A673 (cell line): ENCODE measurements around the gene PLA2G6. TPM values are rescaled to one million over a fixed set of nuclear protein-coding genes. Genes with fewer than 3 reads are reported as not detected.

Source experiments
- BruUV-seq: library from RNA; stranded (reverse); fragments of 400-500 nt; replicated peaks from 2 replicates; lab custom pipeline; 2021; lab: Mats Ljungman, UMichigan
- CTCF ChIA-PET: fragments of 300-600 bp; sonication (Branson Sonifier 250); formaldehyde crosslinking; loops from one replicate; lab custom pipeline; 2022; ENCODE audit warnings: antibody characterized with exemption; lab: Charles Lee
- POLR2A ChIA-PET: fragments of 300-600 bp; sonication (Branson Sonifier 250); formaldehyde crosslinking; loops from one replicate; lab custom pipeline; 2022; ENCODE audit warnings: antibody characterized with exemption; ENCODE audit not compliant: low non-redundant PET; lab: Charles Lee
- DNase-seq: peaks from one replicate; pipeline ENCODE4 v3.0.0-alpha.2; 2015; ENCODE audit warnings: low spot score
- H3K27ac ChIP-seq: fragments of 200-600 bp; sonication (generic); 2 replicates; pipeline ENCODE4 v1.5.1; 2016; ENCODE audit warnings: mixed run types, low read depth, mild to moderate bottlenecking, mixed read lengths, antibody characterized with exemption, low read length; ENCODE audit not compliant: poor library complexity, severe bottlenecking
- H3K27me3 ChIP-seq: fragments of 200-600 bp; sonication (generic); replicated peaks from 2 replicates; pipeline ENCODE4 v1.6.1; 2017; ENCODE audit warnings: mixed run types, low read depth, mild to moderate bottlenecking, mixed read lengths, antibody characterized with exemption, low read length; ENCODE audit not compliant: insufficient read depth, poor library complexity
- H3K36me3 ChIP-seq: fragments of 200-600 bp; sonication (generic); 2 replicates; pipeline ENCODE4 v1.6.1; 2016; ENCODE audit warnings: mixed run types, mild to moderate bottlenecking, mixed read lengths, antibody characterized with exemption, low read length; ENCODE audit not compliant: insufficient read depth, poor library complexity, severe bottlenecking
- H3K4me1 ChIP-seq: fragments of 200-600 bp; sonication (generic); 2 replicates; pipeline ENCODE4 v1.6.1; 2017; ENCODE audit warnings: mixed run types, mild to moderate bottlenecking, mixed read lengths, antibody characterized with exemption, low read length; ENCODE audit not compliant: insufficient read depth, poor library complexity, severe bottlenecking
- H3K4me3 ChIP-seq: fragments of 200-600 bp; sonication (generic); 2 replicates; pipeline ENCODE4 v1.5.1; 2016; ENCODE audit warnings: low read depth, mixed run types, mild to moderate bottlenecking, mixed read lengths, low read length; ENCODE audit not compliant: poor library complexity, severe bottlenecking
- H3K9me3 ChIP-seq: fragments of 200-600 bp; sonication (generic); 2 replicates; pipeline ENCODE4 v1.6.1; 2016; ENCODE audit warnings: mixed run types, low read depth, mild to moderate bottlenecking, mixed read lengths, antibody characterized with exemption, low read length; ENCODE audit not compliant: poor library complexity, severe bottlenecking
- EZH2 ChIP-seq: fragments of 200-600 bp; sonication (generic); IDR thresholded peaks from 2 replicates; pipeline ENCODE4 v1.6.1; 2017; ENCODE audit warnings: borderline replicate concordance, low read depth, mild to moderate bottlenecking, mixed read lengths, antibody characterized with exemption, low read length; ENCODE audit not compliant: poor library complexity, severe bottlenecking
- intact Hi-C: fragments of 100-400 bp; cut with micrococcal nuclease; formaldehyde crosslinking; loops from one replicate; pipeline ENCODE4 v1.10.0; 2022; ENCODE audit not compliant: unreplicated experiment
- total RNA-seq: library from RNA; stranded (reverse); gene quantifications from 2 replicates; pipeline ENCODE4 v1.2.3, GENCODE V29; 2021
- TF ChIP-seq, protein P1 (sequence below): fragments of 300-800, 200-600 bp; sonication (generic); conservative IDR thresholded peaks from 2 replicates; pipeline ENCODE4 v1.5.1; 2017; ENCODE audit warnings: low read depth, mild to moderate bottlenecking, antibody characterized with exemption, low read length, moderate library complexity, mixed read lengths

The PLA2G6 gene
- total RNA-seq, 1 experiment from 2014 or later: 31.8 TPM

DNA sequence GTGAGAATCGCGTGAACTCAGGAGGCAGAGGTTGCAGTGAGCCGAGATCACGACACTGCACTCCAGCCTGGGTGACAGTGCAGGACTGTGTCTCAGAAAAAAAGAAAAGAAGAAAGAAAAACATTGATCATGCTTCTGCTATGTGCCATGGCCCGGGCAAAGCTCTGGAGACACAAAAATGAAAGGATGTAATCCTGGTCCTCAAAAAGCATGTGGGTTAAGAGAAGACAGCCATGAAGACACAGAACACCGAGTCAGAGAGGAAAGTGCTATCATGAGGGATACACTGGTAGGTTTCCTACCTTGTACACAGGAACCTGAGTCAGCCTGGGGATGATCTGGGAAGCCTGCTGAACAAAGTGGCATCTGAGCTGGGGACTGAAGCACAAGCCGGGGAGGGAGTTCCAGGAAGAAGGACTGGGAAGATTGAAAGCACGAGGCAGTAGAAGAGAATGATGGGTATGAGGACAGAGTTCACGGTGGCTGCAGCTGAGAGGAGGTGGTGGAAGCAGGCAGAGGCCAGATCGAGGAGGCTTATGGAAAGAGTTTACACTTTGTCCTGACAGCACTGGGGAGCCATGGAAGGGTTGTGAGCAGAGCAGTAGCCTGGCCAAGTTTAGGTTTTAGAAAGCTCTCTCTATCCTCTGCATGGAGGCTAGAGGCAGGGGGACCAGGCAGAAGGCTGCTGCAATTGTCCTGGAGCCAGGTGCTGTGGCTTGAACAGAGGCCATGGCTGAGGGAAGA, 10.3 kb upstream of the PLA2G6 start:
- Histone ChIP-seq H3K9me3 (no peaks in the 10 kb centered on the region), H3K36me3 (no peaks in the 10 kb centered on the region), H3K27me3 (no peaks in the 10 kb centered on the region), H3K4me3 (no peak overlapping the region), H3K4me1 (no peaks in the 10 kb centered on the region), H3K27ac (no peak overlapping the region)
- TF ChIP-seq, protein P1, sequence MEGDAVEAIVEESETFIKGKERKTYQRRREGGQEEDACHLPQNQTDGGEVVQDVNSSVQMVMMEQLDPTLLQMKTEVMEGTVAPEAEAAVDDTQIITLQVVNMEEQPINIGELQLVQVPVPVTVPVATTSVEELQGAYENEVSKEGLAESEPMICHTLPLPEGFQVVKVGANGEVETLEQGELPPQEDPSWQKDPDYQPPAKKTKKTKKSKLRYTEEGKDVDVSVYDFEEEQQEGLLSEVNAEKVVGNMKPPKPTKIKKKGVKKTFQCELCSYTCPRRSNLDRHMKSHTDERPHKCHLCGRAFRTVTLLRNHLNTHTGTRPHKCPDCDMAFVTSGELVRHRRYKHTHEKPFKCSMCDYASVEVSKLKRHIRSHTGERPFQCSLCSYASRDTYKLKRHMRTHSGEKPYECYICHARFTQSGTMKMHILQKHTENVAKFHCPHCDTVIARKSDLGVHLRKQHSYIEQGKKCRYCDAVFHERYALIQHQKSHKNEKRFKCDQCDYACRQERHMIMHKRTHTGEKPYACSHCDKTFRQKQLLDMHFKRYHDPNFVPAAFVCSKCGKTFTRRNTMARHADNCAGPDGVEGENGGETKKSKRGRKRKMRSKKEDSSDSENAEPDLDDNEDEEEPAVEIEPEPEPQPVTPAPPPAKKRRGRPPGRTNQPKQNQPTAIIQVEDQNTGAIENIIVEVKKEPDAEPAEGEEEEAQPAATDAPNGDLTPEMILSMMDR: no peak
- TF ChIP-seq EZH2: no peak
- POLR2A ChIA-PET: interaction anchor here (0.6 kb wide), 1 partner anchor 9 kb away, joined by 17 read pairs; no protein-coding TSS in a partner anchor
- intact Hi-C loops: no loop called here
- DNase-seq: no peak
- CTCF ChIA-PET: no interaction called here
- BruUV-seq: no TSS peak

DNA sequence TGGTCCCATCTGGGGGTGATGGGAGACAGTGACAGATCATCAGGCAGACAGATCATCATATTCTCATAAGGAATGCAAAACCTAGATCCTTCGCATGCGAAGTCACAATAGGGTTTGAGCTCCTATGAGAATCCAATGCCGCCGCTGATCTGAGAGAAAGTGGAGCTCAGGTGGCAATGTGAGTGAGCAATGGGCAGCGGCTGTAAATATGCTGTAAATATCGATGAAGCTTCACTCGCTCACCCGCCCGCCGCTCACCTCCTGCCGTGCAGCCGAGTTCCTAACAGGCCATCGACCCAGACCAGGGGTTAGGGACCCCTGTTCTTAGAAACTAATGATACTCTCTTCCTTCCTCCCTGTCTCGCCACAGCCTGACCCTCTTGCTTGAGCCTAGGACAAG, 9.4 kb upstream of the PLA2G6 start:
- no peaks in the 10 kb centered on the region for H3K4me1 ChIP-seq
- no peaks in the 10 kb centered on the region for H3K36me3 ChIP-seq
- BruUV-seq: no TSS peak
- H3K27ac ChIP-seq: no peak overlapping the region
- intact Hi-C loops: no loop called here
- DNase-seq: no peak
- ChIA-PET CTCF (no interaction called here), POLR2A (no interaction called here)
- H3K27me3 ChIP-seq: no peaks in the 10 kb centered on the region
- no peak overlapping the region for H3K4me3 ChIP-seq
- TF ChIP-seq, protein P1: no peak
- TF ChIP-seq EZH2: no peak
- no peaks in the 10 kb centered on the region for H3K9me3 ChIP-seq

DNA sequence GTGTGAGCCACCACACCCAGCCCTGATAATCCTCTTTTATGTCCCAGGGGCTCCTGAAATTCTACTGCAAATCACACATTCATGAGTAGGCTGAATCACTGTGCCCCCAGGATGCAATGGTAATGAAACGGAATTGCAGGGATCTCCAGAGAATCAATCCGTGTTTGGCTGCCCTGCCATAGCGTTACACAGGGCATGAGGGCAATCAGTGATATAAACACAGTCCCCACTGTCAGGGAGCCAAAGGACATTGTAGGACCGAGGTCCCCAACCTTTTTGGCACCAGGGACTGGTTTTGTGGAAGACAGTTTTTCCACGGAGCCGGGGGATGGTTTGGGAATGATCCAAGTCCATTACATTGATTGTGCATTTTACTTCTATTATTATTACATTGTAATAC, 9.0 kb upstream of the PLA2G6 start:
- ChIA-PET POLR2A (no interaction called here), CTCF (no interaction called here)
- no peak overlapping the region for H3K4me3 ChIP-seq
- TF ChIP-seq, protein P1: no peak
- TF ChIP-seq EZH2: no peak
- H3K27me3 ChIP-seq: no peaks in the 10 kb centered on the region
- DNase-seq: no peak
- BruUV-seq: no TSS peak
- H3K27ac ChIP-seq: no peak overlapping the region
- intact Hi-C loops: no loop called here
- no peaks in the 10 kb centered on the region for H3K9me3 ChIP-seq
- H3K4me1 ChIP-seq: no peaks in the 10 kb centered on the region
- H3K36me3 ChIP-seq: no peaks in the 10 kb centered on the region
